HEK293 (cell line): ENCODE data around the gene RTN4RL2.
A peak's percentile ranks its signal among the peaks of the same experiment; 100 is the strongest.

Experiments used
- YY1 ChIP-seq: fragments of 450-650 bp; formaldehyde crosslinking; IDR thresholded peaks from 2 replicates; pipeline ENCODE4 v1.5.1; 2018; ENCODE audit warnings: missing biosample characterization, missing genetic modification characterization
- ZBTB10 ChIP-seq: fragments of 450-650 bp; formaldehyde crosslinking; IDR thresholded peaks from 2 replicates; pipeline ENCODE4 v1.5.1; 2016; ENCODE audit warnings: missing biosample characterization, missing genetic modification characterization
- ZEB2 ChIP-seq: fragments of 450-650 bp; formaldehyde crosslinking; IDR thresholded peaks from 2 replicates; pipeline ENCODE4 v1.5.1; 2016; ENCODE audit warnings: missing biosample characterization, missing genetic modification characterization
- ZNF16 ChIP-seq: fragments of 450-650 bp; formaldehyde crosslinking; IDR thresholded peaks from 2 replicates; pipeline ENCODE4 v1.5.1; 2016; ENCODE audit warnings: low read depth, missing biosample characterization, missing genetic modification characterization
- ZNF184 ChIP-seq: fragments of 450-650 bp; IDR thresholded peaks from 2 replicates; pipeline ENCODE4 v1.5.1; 2018; ENCODE audit warnings: missing biosample characterization, mild to moderate bottlenecking, missing genetic modification characterization
- ZNF423 ChIP-seq: fragments of 450-650 bp; formaldehyde crosslinking; IDR thresholded peaks from 2 replicates; pipeline ENCODE4 v1.5.1; 2016; ENCODE audit warnings: missing biosample characterization, missing genetic modification characterization
- ZNF426 ChIP-seq: fragments of 450-650 bp; formaldehyde crosslinking; IDR thresholded peaks from 2 replicates; pipeline ENCODE4 v1.5.1; 2017; ENCODE audit warnings: missing biosample characterization, missing genetic modification characterization, mild to moderate bottlenecking, inconsistent platforms, moderate library complexity
- ZNF449 ChIP-seq: fragments of 450-650 bp; formaldehyde crosslinking; IDR thresholded peaks from 2 replicates; pipeline ENCODE4 v1.5.1; 2017; ENCODE audit warnings: missing biosample characterization, mild to moderate bottlenecking, missing genetic modification characterization, moderate library complexity
- ZNF704 ChIP-seq: fragments of 450-650 bp; formaldehyde crosslinking; IDR thresholded peaks from 2 replicates; pipeline ENCODE4 v1.5.1; 2016; ENCODE audit warnings: missing biosample characterization, missing genetic modification characterization
- TF ChIP-seq, protein P1 (sequence below): fragments of 450-650 bp; formaldehyde crosslinking; IDR thresholded peaks from 2 replicates; pipeline ENCODE4 v1.5.1; 2016; ENCODE audit warnings: missing biosample characterization, missing genetic modification characterization
- TF ChIP-seq, protein P2 (sequence below): fragments of 450-650 bp; formaldehyde crosslinking; optimal IDR thresholded peaks from 2 replicates; pipeline ENCODE3; 2016; ENCODE audit warnings: missing biosample characterization, mild to moderate bottlenecking, missing genetic modification characterization

- TF ChIP-seq ZNF16 (tag by site-specific recombination) (no peak), ZNF449 (tag by site-specific recombination) (no peak), ZNF704 (tag by site-specific recombination) (no peak), ZNF426 (tag by site-specific recombination) (no peak), YY1 (tag by site-specific recombination) (no peak), ZNF184 (tag by site-specific recombination) (no peak), ZNF423 (no peak), ZBTB10 (tag by site-specific recombination) (no peak), ZEB2 (tag by site-specific recombination) (no peak)
- TF ChIP-seq, protein P1, sequence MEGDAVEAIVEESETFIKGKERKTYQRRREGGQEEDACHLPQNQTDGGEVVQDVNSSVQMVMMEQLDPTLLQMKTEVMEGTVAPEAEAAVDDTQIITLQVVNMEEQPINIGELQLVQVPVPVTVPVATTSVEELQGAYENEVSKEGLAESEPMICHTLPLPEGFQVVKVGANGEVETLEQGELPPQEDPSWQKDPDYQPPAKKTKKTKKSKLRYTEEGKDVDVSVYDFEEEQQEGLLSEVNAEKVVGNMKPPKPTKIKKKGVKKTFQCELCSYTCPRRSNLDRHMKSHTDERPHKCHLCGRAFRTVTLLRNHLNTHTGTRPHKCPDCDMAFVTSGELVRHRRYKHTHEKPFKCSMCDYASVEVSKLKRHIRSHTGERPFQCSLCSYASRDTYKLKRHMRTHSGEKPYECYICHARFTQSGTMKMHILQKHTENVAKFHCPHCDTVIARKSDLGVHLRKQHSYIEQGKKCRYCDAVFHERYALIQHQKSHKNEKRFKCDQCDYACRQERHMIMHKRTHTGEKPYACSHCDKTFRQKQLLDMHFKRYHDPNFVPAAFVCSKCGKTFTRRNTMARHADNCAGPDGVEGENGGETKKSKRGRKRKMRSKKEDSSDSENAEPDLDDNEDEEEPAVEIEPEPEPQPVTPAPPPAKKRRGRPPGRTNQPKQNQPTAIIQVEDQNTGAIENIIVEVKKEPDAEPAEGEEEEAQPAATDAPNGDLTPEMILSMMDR (tag by site-specific recombination) = no peak
- TF ChIP-seq, protein P2, sequence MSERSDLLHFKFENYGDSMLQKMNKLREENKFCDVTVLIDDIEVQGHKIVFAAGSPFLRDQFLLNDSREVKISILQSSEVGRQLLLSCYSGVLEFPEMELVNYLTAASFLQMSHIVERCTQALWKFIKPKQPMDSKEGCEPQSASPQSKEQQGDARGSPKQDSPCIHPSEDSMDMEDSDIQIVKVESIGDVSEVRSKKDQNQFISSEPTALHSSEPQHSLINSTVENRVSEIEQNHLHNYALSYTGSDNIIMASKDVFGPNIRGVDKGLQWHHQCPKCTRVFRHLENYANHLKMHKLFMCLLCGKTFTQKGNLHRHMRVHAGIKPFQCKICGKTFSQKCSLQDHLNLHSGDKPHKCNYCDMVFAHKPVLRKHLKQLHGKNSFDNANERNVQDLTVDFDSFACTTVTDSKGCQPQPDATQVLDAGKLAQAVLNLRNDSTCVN (tag by site-specific recombination) = peak; percentile 66
These were observed 935 bp upstream of the RTN4RL2 start for GRCh38 chr11:57459164-57460021.
